SIG-M5 (cell line): ENCODE data around the gene ETNK2.
A peak's percentile ranks its signal among the peaks of the same experiment; 100 is the strongest.

Source experiments
- DNase-seq: peaks from one replicate; lab custom pipeline; 2025; lab: John Stamatoyannopoulos, UW

Gene ETNK2

DNA sequence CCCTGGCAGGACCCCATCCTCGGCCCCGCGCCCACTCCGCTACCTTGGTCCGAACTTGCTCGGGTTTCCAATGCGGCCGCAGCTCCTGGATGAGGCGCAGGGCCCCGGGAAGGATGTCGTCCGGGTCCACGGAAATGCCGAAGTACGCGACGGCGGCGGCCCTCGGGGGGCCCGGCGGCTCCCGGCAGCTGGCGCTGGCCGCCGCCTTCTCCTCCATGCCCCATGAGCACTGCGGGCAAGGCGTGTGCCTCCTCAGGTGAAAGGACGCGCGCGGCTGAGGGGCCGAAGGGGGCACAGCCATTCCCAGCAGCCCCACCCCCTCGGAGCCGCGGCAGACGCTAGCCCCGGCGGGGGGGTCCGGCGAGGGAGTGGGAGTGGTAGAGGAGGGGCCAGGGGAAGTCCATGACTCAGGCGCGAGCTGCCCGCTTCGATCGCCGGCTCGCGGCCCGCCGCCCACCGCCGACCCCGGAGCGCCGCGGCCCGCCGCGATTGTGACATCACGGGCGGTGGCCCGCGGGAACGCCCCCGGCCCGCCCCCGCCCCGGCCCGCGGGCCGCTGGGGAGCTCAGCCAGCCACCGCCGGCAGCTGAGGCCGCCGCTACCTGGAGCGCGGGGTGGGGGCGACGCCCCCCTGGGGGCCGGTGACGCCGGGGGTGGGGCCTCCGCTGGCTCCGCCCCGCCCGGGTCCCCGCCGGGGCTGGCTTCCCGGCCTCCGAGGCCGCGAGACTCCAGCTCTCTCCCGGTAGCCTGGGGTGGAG lies at the start of gene ETNK2:
Gene ETNK2, minus strand, starts transcription at position 493 of the 758 bp plus-strand sequence. Its CDS starts 192 bp downstream, at position 301.
- no peak for DNase-seq

DNA sequence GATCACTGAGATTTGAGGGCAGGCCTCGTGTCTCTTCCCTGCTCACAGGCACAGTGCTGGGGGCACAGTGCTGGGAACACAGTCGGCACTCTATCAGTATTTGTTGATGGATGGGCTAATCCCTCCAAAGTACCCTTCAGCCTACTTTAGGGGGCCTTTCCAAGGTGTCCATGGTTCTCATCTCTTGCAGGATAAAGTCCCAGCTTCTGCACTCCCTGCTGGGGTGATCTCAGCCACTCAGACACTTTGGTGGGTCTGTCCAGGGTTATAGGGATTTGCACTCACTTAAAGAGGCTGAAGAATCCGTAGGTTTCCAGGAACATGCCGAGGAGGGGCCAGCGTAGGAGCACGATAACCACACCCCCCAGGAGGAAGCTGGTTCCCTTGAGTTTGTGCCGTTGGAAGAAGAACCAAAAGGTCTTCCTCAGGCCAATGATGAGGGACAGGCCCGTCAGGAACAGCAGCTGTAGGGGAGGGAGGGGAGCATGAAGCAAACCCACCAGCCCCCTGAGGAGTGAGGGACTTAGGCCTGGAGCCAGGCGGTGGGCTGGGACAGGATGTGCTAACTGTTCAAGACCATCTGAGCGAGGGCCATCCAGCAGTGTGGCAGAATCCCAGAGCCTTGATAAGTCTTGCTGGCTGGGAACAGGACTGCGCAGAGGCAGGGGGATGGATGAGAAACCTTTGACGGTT lies 49.6 kb upstream of the ETNK2 start:
- DNase-seq: no peak

DNA sequence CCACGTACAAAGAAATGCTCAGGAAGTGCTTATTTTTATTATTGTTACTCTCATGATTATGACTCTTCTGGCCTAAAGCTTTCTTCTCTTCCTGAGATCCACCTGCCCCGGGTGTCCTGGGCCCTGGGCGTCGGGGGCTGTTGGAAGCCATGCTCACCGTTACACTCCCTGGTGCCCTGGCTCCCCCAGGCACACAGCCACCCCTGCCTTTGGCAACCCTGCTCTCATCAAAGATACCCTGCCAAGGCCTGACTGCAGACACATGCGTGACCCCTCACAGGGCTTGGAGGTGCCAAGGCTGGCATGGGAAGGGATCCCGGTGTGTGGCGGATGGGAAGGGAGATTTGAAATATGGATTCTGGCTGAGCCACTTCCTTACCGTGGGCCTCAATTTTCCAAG lies 47.7 kb upstream of the ETNK2 start:
- DNase-seq: no peak

- no peak for DNase-seq
These were observed 46.8 kb upstream of the ETNK2 start for GRCh38 chr1:204198348-204199340.

- DNase-seq: no peak
These were observed 45.2 kb upstream of the ETNK2 start for GRCh38 chr1:204197068-204197467.

DNA sequence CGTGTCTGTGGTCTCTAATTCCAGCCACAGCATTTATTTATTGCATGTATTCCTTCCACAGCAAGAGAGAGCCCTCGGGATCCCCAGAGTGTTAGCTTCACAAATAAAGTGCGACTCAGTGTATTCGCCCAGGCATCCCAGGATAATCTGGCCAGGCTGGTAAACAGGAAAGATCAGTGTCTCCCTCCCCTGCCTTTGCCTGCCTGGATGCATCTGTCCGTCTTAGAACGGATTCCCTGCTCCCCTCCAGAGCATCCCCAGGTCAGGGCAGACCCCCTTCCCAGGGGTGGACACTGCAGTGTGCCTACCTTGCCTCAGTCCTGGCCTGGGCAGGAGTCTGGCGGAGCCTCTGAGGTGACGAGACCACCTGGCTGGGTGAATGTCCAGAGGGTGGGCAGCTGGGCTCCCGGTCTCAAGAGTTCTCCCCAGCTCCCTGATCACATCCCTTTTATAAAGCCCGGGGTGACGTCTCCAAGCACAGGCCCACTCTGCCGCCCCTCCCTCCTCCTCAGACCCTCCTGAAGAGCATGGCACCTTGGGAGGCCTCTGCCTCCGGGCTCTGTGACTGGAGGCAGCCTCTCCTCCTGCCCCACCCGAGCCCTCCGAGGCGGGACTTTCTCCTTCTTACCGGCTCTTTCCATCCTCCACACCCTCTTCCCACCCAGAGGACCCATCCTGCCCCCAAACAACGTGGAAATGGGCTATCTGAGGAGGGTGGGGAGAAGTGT lies 44.4 kb upstream of the ETNK2 start, which contains the start of gene KISS1:
Gene KISS1, minus strand, starts transcription at position 424 of the 728 bp plus-strand sequence. CDS start 3,615 bp downstream, outside the sequence.
- no peak for DNase-seq

DNA sequence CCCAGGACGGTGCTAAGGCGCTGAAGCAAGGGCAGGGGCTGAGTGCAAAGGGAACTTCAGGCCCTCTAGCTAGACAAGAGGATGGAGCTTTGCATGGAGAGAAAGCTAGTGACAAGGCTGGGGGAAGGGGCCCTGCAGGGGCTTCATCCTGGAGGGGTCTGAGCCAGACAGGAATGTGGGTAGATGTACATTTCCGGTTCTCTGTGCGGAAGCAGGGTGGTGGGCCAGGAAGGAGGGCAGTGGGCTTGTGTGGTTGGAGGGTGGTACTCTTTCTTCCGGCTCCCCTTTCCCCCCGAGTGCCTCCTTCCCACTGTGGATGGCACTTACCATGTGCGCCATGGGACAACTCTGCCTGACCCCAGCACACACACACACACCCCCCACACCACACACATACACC lies 42.9 kb upstream of the ETNK2 start:
- DNase-seq: no peak

DNA sequence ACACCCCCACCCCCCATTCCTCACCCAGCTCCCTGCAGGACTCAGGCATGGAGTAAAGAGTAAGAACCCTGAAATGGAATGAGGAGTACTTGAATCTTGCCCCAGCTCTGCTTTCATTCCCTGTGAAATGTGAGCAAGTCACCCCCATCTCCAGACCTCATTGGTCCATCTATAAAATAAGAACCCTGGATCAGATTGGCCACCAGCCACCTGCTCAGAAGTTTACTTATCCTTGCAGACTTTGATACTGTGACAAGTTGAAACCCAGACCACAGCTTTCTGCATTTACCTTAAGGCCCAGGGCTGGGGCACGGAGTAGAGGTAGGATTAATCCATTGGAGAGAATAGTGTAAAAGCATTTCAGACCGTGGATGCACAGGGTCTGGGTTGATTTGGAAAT lies 42.2 kb upstream of the ETNK2 start:
- DNase-seq: no peak

GRCh38 chr1:204192589-204193352 lies 40.9 kb upstream of the ETNK2 start:
- DNase-seq: no peak

GRCh38 chr1:204192046-204192445 lies 40.2 kb upstream of the ETNK2 start:
- DNase-seq: no peak

- no peak for DNase-seq
These were observed 39.6 kb upstream of the ETNK2 start for GRCh38 chr1:204191456-204191855.

- peak; percentile 71 for DNase-seq
These were observed 38.7 kb upstream of the ETNK2 start for GRCh38 chr1:204190212-204191211.

- DNase-seq: no peak
These were observed 37.3 kb upstream of the ETNK2 start for GRCh38 chr1:204188959-204189639.

DNA sequence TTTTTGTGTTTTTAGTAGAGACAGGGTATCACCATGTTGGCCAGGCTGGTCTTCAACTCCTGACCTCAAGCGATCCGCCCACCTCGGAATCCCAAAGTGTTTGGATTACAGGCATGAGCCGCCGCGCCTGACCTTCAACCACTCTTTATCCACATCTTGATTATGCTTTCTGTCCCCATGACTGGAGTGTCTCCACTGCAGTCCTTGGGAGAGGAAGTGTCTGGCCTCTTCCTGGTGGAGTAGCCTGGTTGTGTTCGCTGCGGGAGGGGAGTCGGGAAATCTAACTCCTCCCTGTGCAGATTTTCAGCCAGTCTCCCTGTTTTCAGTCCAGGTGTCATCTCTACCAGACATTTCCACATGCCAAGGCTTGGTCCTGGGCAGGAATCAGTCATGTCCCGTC lies 34.8 kb upstream of the ETNK2 start:
- no peak for DNase-seq

GRCh38 chr1:204181116-204181515 lies 29.3 kb upstream of the ETNK2 start:
- no peak for DNase-seq

GRCh38 chr1:204180133-204180532 lies 28.3 kb upstream of the ETNK2 start:
- no peak for DNase-seq

DNA sequence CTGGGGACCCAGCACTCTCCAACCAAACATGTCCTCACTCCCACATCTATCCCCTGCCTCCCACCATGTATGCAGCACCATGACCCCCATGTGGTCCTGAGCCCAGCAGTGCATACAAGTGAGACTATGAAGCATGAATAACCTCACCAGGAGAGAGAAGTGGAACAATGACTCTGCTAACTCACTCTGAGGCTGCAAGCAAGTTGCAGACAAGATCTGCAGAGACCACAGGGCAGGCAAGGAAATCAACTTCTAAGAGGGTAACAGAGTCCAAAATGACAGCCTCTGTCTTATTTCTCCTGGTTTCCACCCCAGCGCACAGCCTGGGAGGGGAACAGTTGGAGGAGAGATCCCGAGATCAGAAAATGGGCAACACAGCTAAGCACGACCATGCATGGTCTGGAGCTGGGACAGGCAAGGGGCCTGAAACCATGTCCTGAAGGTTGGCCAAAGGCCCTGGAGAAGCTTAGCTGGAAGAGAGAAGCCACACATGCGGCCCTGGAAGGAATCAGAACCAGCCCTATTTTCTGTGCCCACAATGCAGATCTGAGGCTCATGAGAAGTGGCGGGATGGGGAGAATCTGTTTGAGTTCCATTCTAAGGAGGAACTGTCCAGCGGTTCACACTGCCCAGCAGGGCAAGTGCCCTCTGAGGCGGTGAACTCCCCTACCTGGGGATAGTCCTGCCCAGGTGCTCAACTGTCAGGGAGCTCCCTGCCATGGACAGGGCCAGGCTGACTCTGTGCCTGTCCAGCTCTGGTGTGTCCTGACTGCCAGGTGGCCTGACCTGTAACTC lies 26.8 kb upstream of the ETNK2 start:
- DNase-seq: no peak

- no peak for DNase-seq
These were observed 25.3 kb upstream of the ETNK2 start for GRCh38 chr1:204177133-204177532.
